H9 (cell line): ENCODE results near the gene PDX1. TPM values are rescaled to one million over a fixed set of nuclear protein-coding genes. Genes with fewer than 3 reads are reported as not detected.

Experiments
- DNase-seq: peaks from one replicate; pipeline ENCODE4 v3.0.0-alpha.2; 2017
- H2AFZ ChIP-seq: one replicate; pipeline ENCODE4 v1.6.1; 2013; ENCODE audit warnings: mild to moderate bottlenecking, low read length, control low read depth, moderate library complexity
- H2AK5ac ChIP-seq: 2 replicates; pipeline ENCODE4 v1.6.1; 2013; ENCODE audit warnings: low read length, control low read depth, mixed read lengths; ENCODE audit not compliant: insufficient read length
- H2BK120ac ChIP-seq: one replicate; pipeline ENCODE4 v1.6.1; 2013; ENCODE audit warnings: low read depth, mild to moderate bottlenecking, low read length, control low read depth, inconsistent platforms; ENCODE audit not compliant: poor library complexity, severe bottlenecking
- H2BK12ac ChIP-seq: 2 replicates; pipeline ENCODE4 v1.6.1; 2013; ENCODE audit warnings: low read length, control low read depth, mixed read lengths, low read depth; ENCODE audit not compliant: insufficient read length
- H2BK15ac ChIP-seq: 2 replicates; pipeline ENCODE4 v1.6.1; 2013; ENCODE audit warnings: low read depth, low read length, control low read depth
- H2BK20ac ChIP-seq: one replicate; pipeline ENCODE4 v1.6.1; 2013; ENCODE audit warnings: low read depth, mild to moderate bottlenecking, low read length, control low read depth, inconsistent platforms; ENCODE audit not compliant: poor library complexity, severe bottlenecking
- H2BK5ac ChIP-seq: 2 replicates; pipeline ENCODE4 v1.6.1; 2013; ENCODE audit warnings: low read length, control low read depth, mixed read lengths; ENCODE audit not compliant: insufficient read length
- H3K14ac ChIP-seq: 2 replicates; pipeline ENCODE4 v1.6.1; 2013; ENCODE audit warnings: low read length, control low read depth; ENCODE audit not compliant: insufficient read depth
- H3K18ac ChIP-seq: 2 replicates; pipeline ENCODE4 v1.6.1; 2013; ENCODE audit warnings: low read depth, mild to moderate bottlenecking, mixed read lengths, low read length, control low read depth; ENCODE audit not compliant: insufficient read length
- H3K23ac ChIP-seq: 2 replicates; pipeline ENCODE4 v1.6.1; 2013; ENCODE audit warnings: low read length, control low read depth, mixed read lengths, low read depth; ENCODE audit not compliant: insufficient read length
- H3K23me2 ChIP-seq: 2 replicates; pipeline ENCODE4 v1.6.1; 2013; ENCODE audit warnings: low read depth, mild to moderate bottlenecking, mixed read lengths, low read length, control low read depth; ENCODE audit not compliant: insufficient read length, poor library complexity, severe bottlenecking
- H3K27ac ChIP-seq: 2 replicates; pipeline ENCODE4 v1.5.1; 2013; ENCODE audit warnings: low read length, control low read depth, mixed read lengths, low read depth; ENCODE audit not compliant: insufficient read length
- H3K27me3 ChIP-seq: 2 replicates; pipeline ENCODE4 v1.6.1; 2013; ENCODE audit warnings: low read length, control low read depth, inconsistent platforms; ENCODE audit not compliant: insufficient read depth
- H3K4ac ChIP-seq: 2 replicates; pipeline ENCODE4 v1.6.1; 2013; ENCODE audit warnings: low read depth, mild to moderate bottlenecking, control low read depth, inconsistent platforms, low read length, moderate library complexity
- H3K4me1 ChIP-seq: 2 replicates; pipeline ENCODE4 v1.6.1; 2013; ENCODE audit warnings: low read length, control low read depth, inconsistent platforms; ENCODE audit not compliant: insufficient read depth
- H3K4me2 ChIP-seq: 2 replicates; pipeline ENCODE4 v1.6.1; 2013; ENCODE audit warnings: low read length, control low read depth, mixed read lengths; ENCODE audit not compliant: insufficient read length, insufficient read depth
- H3K56ac ChIP-seq: 2 replicates; pipeline ENCODE4 v1.6.1; 2013; ENCODE audit warnings: low read depth, mild to moderate bottlenecking, mixed read lengths, low read length, control low read depth; ENCODE audit not compliant: insufficient read length
- H3K79me1 ChIP-seq: 2 replicates; pipeline ENCODE4 v1.6.1; 2013; ENCODE audit warnings: low read depth, mild to moderate bottlenecking, moderate library complexity, low read length, control low read depth, inconsistent platforms; ENCODE audit not compliant: insufficient read depth, poor library complexity, severe bottlenecking
- H3K79me2 ChIP-seq: 2 replicates; pipeline ENCODE4 v1.6.1; 2013; ENCODE audit warnings: low read length, control low read depth, inconsistent platforms; ENCODE audit not compliant: insufficient read depth
- H3K9ac ChIP-seq: 2 replicates; pipeline ENCODE4 v1.6.1; 2013; ENCODE audit warnings: low read length, control low read depth, mixed read lengths; ENCODE audit not compliant: insufficient read length; ENCODE audit errors: extremely low read depth
- H3K9me3 ChIP-seq: one replicate; pipeline ENCODE4 v1.6.1; 2013; ENCODE audit warnings: low read depth, low read length, inconsistent platforms; ENCODE audit not compliant: control insufficient read depth
- H3T11ph ChIP-seq: one replicate; pipeline ENCODE4 v1.6.1; 2013; ENCODE audit warnings: mild to moderate bottlenecking, low read length, control low read depth, inconsistent platforms
- H4K20me1 ChIP-seq: one replicate; pipeline ENCODE4 v1.6.1; 2013; ENCODE audit not compliant: control insufficient read depth, insufficient read length, insufficient read depth
- H4K5ac ChIP-seq: 2 replicates; pipeline ENCODE4 v1.6.1; 2013; ENCODE audit warnings: low read depth, mild to moderate bottlenecking, mixed read lengths, low read length, control low read depth; ENCODE audit not compliant: insufficient read length
- H4K8ac ChIP-seq: replicated peaks from 2 replicates; pipeline ENCODE4 v1.6.1; 2013; ENCODE audit warnings: low read length, control low read depth, mixed read lengths, low read depth; ENCODE audit not compliant: insufficient read length
- H4K91ac ChIP-seq: 2 replicates; pipeline ENCODE4 v1.6.1; 2013; ENCODE audit warnings: low read depth, mild to moderate bottlenecking, moderate library complexity, mixed read lengths, low read length, control low read depth; ENCODE audit not compliant: insufficient read length
- H3K27ac Mint-ChIP-seq, 3 experiments: 2 replicates in 2 of 3; 3 replicates in 1 of 3; pipeline ENCODE4 v1.8.0; 2020 to 2021; ENCODE audit warnings: mixed read lengths in 3 of 3, mild to moderate bottlenecking in 1 of 3, moderate library complexity in 1 of 3
- H3K27me3 Mint-ChIP-seq: 2 replicates; pipeline ENCODE4 v1.8.0; 2021; ENCODE audit warnings: low read depth, mild to moderate bottlenecking, moderate library complexity, mixed read lengths
- H3K36me3 Mint-ChIP-seq, 3 experiments: 2 replicates in 2 of 3; 3 replicates in 1 of 3; pipeline ENCODE4 v1.8.0; 2020 to 2021; ENCODE audit warnings: low read depth in 3 of 3, mixed read lengths in 3 of 3; ENCODE audit not compliant: insufficient read depth in 1 of 3
- H3K4me1 Mint-ChIP-seq, 2 experiments: 2 replicates each; pipeline ENCODE4 v1.8.0; 2020; ENCODE audit warnings: mixed read lengths in 2 of 2
- H3K4me3 Mint-ChIP-seq, 2 experiments: 2 replicates in 1 of 2; 3 replicates in 1 of 2; pipeline ENCODE4 v1.8.0; 2020 to 2021; ENCODE audit warnings: mild to moderate bottlenecking in 2 of 2, mixed read lengths in 2 of 2, moderate library complexity in 1 of 2
- H3K9me3 Mint-ChIP-seq, 2 experiments: 2 replicates in 1 of 2; 3 replicates in 1 of 2; pipeline ENCODE4 v1.8.0; 2020; ENCODE audit warnings: mild to moderate bottlenecking in 2 of 2, mixed read lengths in 2 of 2, moderate library complexity in 1 of 2
- CTCF ChIP-seq: fragments of 200-600 bp; sonication (generic); conservative IDR thresholded peaks from 3 replicates; pipeline ENCODE4 v1.8.0; 2021; ENCODE audit warnings: antibody characterized with exemption, mild to moderate bottlenecking
- WGBS: extraction: QIAGEN DNeasy Blood & Tissue Kit; methylation state at CpG from one replicate; pipeline ENCODE4 v1.1.7; 2013; ENCODE audit warnings: missing lambda C conversion rate, low lambda C conversion rate, mixed read lengths; ENCODE audit not compliant: insufficient read length; ENCODE audit errors: extremely low coverage; 5-methylcytosine and 5-hydroxymethylcytosine counted together
- total RNA-seq: library from RNA; stranded (reverse); gene quantifications from 2 replicates; pipeline ENCODE4 v1.2.1, GENCODE V29; 2021

The PDX1 gene
- total RNA-seq, 1 experiment from 2014 or later = not detected

GRCh38 chr13:27967736-27968315 lies 48.0 kb downstream of the PDX1 start:
- H2AFZ ChIP-seq = no peak overlapping the region
- no CpG with 5 or more reads among the region's 33 CpGs for WGBS
- peaks cover 94% of the 10 kb centered on the region for H3K27me3 ChIP-seq
- H3K4me1 ChIP-seq = peaks cover 9% of the 10 kb centered on the region
- Mint-ChIP-seq H3K4me3 (peak overlapping the region in 1 of 2 experiments; percentile 67; a peak in 3 of 5 replicates), H3K27ac (no peak overlapping the region; a peak in 1 of 7 replicates), H3K4me1 (peaks cover 33 to 46% of the 10 kb centered on the region in 2 experiments), H3K27me3 (peaks cover 100% of the 10 kb centered on the region), H3K9me3 (peaks cover 2 to 15% of the 10 kb centered on the region in 2 experiments), H3K36me3 (no peaks in the 10 kb centered on the region)
- H4K8ac ChIP-seq = no peak overlapping the region
- no peak overlapping the region for H4K91ac ChIP-seq
- H3K14ac ChIP-seq = no peak overlapping the region
- no peak overlapping the region for H2BK120ac ChIP-seq
- H3K79me1 ChIP-seq = no peaks in the 10 kb centered on the region
- no peak overlapping the region for H3T11ph ChIP-seq
- no peak overlapping the region for H3K18ac ChIP-seq
- no peaks in the 10 kb centered on the region for H3K79me2 ChIP-seq
- H3K27ac ChIP-seq = no peak overlapping the region
- H3K9ac ChIP-seq = no peak overlapping the region
- no peak for TF ChIP-seq CTCF
- no peak overlapping the region for H2BK5ac ChIP-seq
- no peak overlapping the region for H3K4me2 ChIP-seq
- H2AK5ac ChIP-seq = no peak overlapping the region
- no peak overlapping the region for H3K4ac ChIP-seq
- no peaks in the 10 kb centered on the region for H3K9me3 ChIP-seq
- no peak overlapping the region for H2BK15ac ChIP-seq
- H3K23ac ChIP-seq = no peak overlapping the region
- no peak overlapping the region for H3K56ac ChIP-seq
- H4K20me1 ChIP-seq = peaks cover 4% of the 10 kb centered on the region
- H3K23me2 ChIP-seq = no peaks in the 10 kb centered on the region
- H4K5ac ChIP-seq = no peak overlapping the region
- H2BK20ac ChIP-seq = no peak overlapping the region
- H2BK12ac ChIP-seq = no peak overlapping the region
- peak; percentile 41 for DNase-seq
